Measurements from ENCODE around the gene SMIM45.
A peak's percentile ranks its signal among the peaks of the same experiment; 100 is the strongest.

Gene SMIM45

DNA sequence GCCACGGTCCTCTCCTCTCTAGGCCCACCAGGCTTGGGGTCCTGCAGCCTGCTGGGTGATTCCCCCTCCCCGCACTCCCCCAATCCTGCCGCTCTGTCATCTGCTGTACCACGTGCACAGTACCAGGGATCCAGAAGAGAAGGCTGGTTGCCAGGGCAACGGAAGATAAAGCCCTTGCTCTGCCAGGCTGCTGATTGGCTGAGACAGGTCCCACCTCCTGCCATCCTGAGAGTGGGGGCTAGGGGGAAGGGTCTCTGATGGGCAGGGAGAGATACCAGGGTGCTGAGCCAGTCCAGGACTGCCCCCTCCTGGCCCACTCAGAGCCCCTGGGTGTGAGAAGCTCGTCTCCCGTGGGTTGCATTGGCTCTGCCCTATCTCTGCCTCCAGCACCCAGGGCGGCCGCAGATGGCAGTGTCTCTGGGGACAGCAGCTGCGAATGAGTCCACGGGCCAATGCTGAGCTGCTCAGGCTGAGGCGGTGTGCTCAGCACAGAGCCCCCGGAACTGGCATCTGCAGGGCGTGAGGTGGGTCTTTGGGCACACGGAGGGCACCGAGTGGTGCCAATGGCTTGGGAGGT, at the start of gene SMIM45:
TSS of gene SMIM45 (plus strand) at position 253 of the 577 bp plus-strand sequence.
- DNase-seq = peak; percentile 90

DNA sequence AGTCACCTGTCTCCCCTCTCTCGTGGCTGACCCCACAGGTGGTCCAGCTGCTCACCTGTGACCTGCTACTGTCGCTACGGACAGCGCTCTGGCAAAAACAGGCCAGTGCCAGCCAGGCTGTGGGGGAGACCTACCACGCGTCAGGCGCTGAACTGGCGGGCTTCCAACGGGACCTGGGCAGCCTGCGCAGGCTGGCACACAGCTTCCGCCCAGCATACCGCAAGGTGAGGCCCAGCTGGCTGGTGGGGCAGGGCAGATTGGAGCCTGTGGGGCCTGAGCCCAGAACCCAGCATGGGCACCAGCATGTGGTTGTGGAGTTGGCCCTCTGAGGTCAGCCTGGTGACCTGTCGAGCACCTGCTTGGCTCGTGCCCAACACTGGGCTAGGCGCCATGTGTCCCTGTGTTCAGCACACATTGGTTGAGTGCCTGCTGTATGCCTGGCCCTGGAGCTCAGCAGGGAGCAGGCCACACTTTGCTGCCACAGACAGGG, 49.0 kb upstream of the SMIM45 start:
- peak; percentile 70 for DNase-seq

- DNase-seq = no peak
These were observed 47.2 kb upstream of the SMIM45 start for GRCh38 chr22:41904450-41905410.

DNA sequence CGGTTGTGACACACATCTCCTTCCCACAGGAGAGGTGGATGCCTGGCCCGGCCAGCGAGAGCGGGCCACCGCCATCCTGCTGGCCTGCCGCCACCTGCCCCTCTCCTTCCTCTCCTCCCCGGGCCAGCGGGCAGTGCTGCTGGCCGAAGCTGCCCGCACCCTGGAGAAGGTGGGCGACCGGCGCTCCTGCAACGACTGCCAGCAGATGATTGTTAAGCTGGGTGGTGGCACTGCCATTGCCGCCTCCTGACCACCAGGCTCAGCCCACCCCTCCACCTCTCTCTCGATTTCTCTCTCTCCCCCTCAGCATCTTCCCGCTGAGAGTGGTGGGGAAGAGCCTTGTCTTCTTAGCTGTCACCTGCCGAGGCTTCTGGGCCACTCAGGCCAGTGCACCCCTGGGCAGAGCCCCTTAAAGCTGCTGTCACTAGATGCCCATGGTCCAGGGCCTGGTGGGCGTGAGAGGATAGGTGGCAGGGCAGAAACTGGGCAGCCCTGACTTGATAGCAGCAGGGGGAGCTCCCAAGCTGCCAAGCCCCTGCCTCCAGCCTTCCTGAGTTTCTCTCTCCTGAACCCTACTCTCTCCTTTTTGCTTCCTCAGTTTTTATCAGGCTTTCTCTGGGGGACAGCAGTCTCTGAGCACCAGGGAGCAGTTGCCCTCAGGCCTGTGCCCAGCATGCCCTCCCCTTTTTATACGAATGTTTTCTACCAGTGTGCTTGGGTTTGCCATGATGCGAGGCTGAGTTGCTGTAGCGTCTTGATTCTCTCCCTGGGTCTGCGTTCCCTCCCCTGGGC, 46.3 kb upstream of the SMIM45 start:
- DNase-seq = no peak

DNA sequence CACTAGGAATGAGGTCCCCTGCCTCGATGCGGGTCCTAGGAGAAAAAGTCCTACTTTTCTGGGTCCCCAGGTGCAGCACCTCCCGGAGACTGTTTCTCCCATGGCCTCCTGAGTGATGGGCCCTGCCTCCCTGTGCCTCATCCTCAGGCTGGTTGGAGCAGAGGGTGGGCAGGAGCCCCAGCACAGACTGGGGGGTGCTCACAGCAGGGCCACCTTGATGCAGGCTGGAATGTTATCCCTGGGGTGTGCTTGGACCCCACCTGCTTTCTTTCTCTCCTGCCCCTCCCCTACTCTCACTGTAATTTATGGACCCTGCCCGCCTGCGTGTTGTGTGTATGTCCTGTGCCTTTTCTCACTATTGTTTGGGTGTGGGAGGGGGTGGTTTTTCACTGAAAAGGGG, 45.1 kb upstream of the SMIM45 start:
- DNase-seq = no peak

GRCh38 chr22:41907436-41908401, 44.2 kb upstream of the SMIM45 start:
- DNase-seq = no peak

DNA sequence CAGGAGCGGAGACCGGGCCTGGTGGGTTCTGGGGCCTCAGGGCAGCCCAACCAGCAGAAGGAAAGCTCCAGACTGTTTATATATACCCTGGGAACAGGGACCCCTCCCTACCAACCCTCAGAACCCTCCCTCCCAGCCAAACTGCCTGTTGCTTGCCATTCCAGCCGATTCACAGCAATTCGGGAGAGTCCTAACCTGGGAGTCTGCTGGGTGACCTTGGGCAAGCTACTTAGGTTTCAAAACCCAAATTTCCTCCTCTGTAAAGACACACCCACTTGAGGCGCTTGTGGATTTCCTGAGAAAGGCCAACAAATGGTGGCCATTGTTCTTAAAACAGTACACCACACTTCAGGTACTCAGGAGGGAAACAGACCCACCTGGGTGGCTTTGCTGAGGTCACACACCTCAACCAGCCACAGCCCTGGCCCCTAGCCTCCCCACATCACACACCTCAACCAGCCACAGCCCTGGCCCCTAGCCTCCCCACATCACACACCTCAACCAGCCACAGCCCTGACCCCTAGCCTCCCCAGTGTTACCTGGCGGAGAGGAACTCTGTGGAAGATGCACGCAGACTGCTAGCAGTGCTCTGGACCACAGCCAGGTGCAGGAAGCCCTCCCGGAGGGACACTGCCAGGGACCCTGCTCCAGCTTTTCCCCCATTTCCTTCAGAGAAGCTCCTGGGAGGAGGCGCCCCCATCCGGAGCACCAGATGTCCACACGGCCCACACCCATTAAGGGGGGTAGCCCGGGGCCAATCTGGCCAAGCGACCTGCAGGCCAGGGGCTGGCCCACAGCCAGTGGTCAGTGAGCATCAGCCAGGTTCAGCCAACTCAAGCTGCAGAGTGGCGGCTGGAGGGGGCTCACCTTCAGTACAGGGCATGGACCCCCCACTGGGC, 43.3 kb upstream of the SMIM45 start:
- no peak for DNase-seq

DNA sequence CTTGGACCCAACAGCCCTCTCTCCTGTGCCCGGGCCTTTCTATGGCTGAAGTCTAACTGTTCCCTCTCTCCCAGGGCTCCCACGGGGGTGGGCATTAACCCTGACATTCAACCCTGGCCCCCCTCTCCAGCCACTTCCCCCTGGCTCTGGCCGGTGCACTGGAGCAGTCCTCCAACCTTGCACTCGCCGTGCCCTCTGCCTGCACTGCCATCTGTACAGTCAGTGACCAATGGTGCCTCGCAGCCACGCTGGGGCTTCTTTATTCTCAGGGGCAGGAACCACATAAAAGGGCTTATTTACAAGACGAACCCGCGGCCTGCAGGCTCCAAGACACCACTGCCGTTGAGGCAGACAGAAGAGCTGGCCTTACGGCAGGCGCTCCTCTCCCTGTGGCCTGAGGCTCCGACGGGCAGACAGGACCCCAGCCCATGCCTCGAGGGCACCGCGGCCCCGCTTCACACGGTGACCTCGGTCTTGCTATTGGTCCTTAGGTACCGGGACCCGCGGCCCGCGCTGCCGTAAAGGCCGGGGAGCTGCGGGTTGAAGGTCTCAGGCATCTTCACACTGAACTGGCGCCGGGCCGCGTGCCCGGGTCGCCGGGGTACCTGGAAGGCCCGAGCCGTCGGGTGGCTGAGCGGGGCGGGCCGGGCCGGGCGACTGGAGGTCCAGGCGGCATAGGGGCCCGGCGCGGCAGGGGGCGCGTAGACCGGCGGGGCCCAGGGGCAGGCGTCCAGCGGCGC, 42.5 kb upstream of the SMIM45 start:
- DNase-seq = no peak

GRCh38 chr22:41910050-41911000, 41.6 kb upstream of the SMIM45 start:
- DNase-seq = no peak

GRCh38 chr22:41911001-41911611, 40.8 kb upstream of the SMIM45 start:
- DNase-seq = no peak

- DNase-seq = no peak
These were observed 39.5 kb upstream of the SMIM45 start for GRCh38 chr22:41912338-41913039.

- DNase-seq = no peak
These were observed 38.8 kb upstream of the SMIM45 start for GRCh38 chr22:41913040-41913719.

GRCh38 chr22:41913842-41914534, 38.0 kb upstream of the SMIM45 start:
- DNase-seq = no peak

GRCh38 chr22:41914611-41915034, 37.3 kb upstream of the SMIM45 start:
- DNase-seq = no peak

GRCh38 chr22:41915035-41915785, 36.7 kb upstream of the SMIM45 start, which contains the start of gene SHISA8:
Gene SHISA8 (minus strand): TSS chr22:41915074. CDS start chr22:41914667, 407 bp downstream.
- peak; percentile 54 for DNase-seq

Data from NCI-H1092 (cell line).